ENCODE data around the gene PAAF1.

The PAAF1 gene

DNA sequence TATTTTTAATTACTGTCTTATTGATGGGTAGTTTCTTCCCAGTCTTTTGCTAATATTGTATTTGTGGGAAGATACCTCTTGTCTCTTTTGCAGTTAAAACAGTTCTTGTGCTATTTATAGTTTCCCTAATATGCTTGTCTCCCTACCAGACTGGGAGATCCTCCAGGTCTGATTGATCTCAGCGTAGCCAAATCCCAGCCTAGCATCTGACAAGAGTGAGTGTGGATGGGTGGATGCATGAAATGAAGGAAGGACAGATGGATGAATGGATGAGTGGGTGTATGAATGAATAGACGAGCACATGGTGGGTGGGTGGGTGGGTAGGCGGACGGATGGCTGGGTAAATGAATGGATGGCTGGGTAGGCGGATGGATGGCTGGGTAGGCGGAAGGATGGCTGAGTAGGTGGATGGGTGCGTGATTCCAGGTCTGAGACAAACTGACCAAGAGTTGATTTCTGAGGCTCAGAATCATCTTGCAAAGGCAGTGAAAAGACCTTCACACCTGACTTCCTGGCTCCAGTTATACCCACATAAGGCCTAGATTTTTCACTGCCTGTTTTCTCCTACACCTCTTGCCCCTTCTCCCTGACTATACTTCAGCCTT lies 85.4 kb downstream of the PAAF1 start:
- H3K36me3 ChIP-seq (ENCODE audit: control insufficient read depth, insufficient read depth, low read length): no peaks in the 10 kb centered on the region
- no peaks in the 10 kb centered on the region; the same call in 1 of the 2 replicates for H3K27me3 ChIP-seq (replicated peaks; ENCODE audit: control insufficient read depth, insufficient read depth, low read length)
- no peak for TF ChIP-seq CTCF (IDR thresholded peaks at IDR 0.05; ENCODE audit: insufficient read depth, low read length, poor library complexity, severe bottlenecking)
- no peak for DNase-seq (ENCODE audit: extremely low read depth, insufficient read length)
- no peak overlapping the region for H3K4me3 ChIP-seq (replicated peaks; ENCODE audit: low read depth, low read length)

GRCh38 chr11:73963861-73964260 lies 87.1 kb downstream of the PAAF1 start:
- DNase-seq (ENCODE audit: extremely low read depth, insufficient read length): no peak
- no peak for TF ChIP-seq CTCF (IDR thresholded peaks at IDR 0.05; ENCODE audit: insufficient read depth, low read length, poor library complexity, severe bottlenecking)
- Histone ChIP-seq H3K36me3 (ENCODE audit: control insufficient read depth, insufficient read depth, low read length) (no peaks in the 10 kb centered on the region), H3K4me3 (replicated peaks; ENCODE audit: low read depth, low read length) (no peak overlapping the region), H3K27me3 (replicated peaks; ENCODE audit: control insufficient read depth, insufficient read depth, low read length) (no peaks in the 10 kb centered on the region)

DNA sequence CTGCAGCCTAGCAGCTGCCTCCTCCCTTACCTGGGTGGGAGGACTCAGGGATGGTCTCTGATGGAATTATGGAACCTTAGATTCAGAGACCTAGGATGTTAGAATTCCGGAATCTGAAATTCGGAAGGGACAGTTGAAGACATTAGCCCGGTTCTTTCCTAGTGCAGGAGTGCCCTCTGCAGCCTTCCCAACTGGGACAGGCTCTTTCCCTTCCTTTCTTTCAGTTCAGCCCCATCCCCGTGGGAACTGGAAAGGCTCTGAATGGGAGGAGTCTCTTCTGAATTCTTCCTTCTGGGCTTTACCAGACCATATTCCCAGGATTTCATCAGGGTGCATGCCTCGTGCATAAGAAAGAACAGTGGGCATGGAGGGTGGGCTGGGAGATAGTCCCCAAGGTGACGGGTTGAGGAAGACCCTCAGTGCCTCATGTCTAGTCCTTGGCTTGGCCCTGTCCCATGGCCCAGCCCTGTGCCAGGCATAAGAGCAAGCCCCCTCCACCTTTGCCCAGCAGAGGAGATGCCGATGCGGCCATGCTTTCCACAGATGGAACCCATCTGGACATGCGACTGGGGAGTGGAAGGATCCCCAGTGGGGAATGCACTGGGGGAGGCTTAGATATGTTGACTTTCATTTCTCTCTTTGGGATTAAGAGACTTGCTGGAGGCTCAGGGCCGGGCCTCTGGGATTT lies 88.4 kb downstream of the PAAF1 start:
- TF ChIP-seq CTCF (IDR thresholded peaks at IDR 0.05; ENCODE audit: insufficient read depth, low read length, poor library complexity, severe bottlenecking): no peak
- no peaks in the 10 kb centered on the region for H3K36me3 ChIP-seq (ENCODE audit: control insufficient read depth, insufficient read depth, low read length)
- H3K27me3 ChIP-seq (replicated peaks; ENCODE audit: control insufficient read depth, insufficient read depth, low read length): no peaks in the 10 kb centered on the region
- H3K4me3 ChIP-seq (replicated peaks; ENCODE audit: low read depth, low read length): no peak overlapping the region
- DNase-seq (ENCODE audit: extremely low read depth, insufficient read length): no peak

- Histone ChIP-seq H3K27me3 (replicated peaks; ENCODE audit: control insufficient read depth, insufficient read depth, low read length) (no peaks in the 10 kb centered on the region), H3K36me3 (ENCODE audit: control insufficient read depth, insufficient read depth, low read length) (no peaks in the 10 kb centered on the region), H3K4me3 (replicated peaks; ENCODE audit: low read depth, low read length) (no peak overlapping the region)
- no peak for TF ChIP-seq CTCF (IDR thresholded peaks at IDR 0.05; ENCODE audit: insufficient read depth, low read length, poor library complexity, severe bottlenecking)
- no peak for DNase-seq (ENCODE audit: extremely low read depth, insufficient read length)
Measured at GRCh38 chr11:73965764-73966121, 88.9 kb downstream of the PAAF1 start.

DNA sequence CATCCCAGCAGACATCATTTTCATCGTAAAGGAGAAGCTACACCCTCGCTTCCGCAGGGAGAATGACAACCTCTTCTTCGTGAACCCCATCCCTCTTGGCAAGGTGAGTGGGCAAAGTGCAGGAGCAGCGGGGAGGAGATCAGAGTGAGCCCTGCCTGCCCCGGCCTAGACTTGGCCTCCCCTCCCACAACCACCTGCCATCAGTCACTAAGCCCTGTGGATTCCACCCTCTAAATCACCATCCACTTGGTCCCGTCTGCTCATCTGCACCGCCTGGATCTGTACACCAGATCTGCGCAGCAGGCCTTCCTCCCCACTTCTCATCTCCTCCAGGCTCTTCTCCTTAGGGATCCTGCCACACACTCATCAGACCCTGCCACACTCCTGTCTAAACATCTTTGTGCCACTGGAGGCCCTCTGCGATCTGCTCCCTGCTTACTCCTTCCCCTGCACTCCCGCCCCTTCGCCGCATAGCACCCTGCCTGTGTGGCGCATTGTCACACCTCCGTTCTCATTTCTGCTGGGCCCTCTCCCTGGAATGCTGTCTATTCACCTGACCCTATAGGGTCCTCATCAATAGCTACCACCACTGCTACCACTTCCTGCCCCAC lies 91.7 kb downstream of the PAAF1 start:
- Histone ChIP-seq H3K27me3 (replicated peaks; ENCODE audit: control insufficient read depth, insufficient read depth, low read length) (no peaks in the 10 kb centered on the region), H3K4me3 (replicated peaks; ENCODE audit: low read depth, low read length) (no peak overlapping the region)

More for the DNA sequence above, 91.7 kb downstream of the PAAF1 start:
- no peak for TF ChIP-seq CTCF (IDR thresholded peaks at IDR 0.05; ENCODE audit: insufficient read depth, low read length, poor library complexity, severe bottlenecking)
- no peaks in the 10 kb centered on the region for H3K36me3 ChIP-seq (ENCODE audit: control insufficient read depth, insufficient read depth, low read length)
- DNase-seq (ENCODE audit: extremely low read depth, insufficient read length): no peak
